SK-N-MC (cell line): ENCODE data around the gene CD2BP2.

Source experiments
- EZH2 ChIP-seq: fragments of 200-600 bp; sonication (generic); IDR thresholded peaks from one replicate; pipeline ENCODE4 v1.6.1; 2017; ENCODE audit warnings: antibody characterized with exemption
- FOXP2 ChIP-seq: optimal IDR thresholded peaks from 2 replicates; pipeline ENCODE3; 2011; ENCODE audit warnings: mild to moderate bottlenecking, moderate library complexity; ENCODE audit not compliant: insufficient read depth; ENCODE audit errors: extremely low read length, control extremely low read depth
- POLR2AphosphoS5 ChIP-seq: IDR thresholded peaks from 2 replicates; pipeline ENCODE4 v1.6.1; 2012; ENCODE audit warnings: mild to moderate bottlenecking, low read depth, low read length, borderline replicate concordance

- TF ChIP-seq EZH2 (no peak), POLR2AphosphoS5 (no peak), FOXP2 (no peak)
These were observed 525 bp downstream of the CD2BP2 start for GRCh38 chr16:30354423-30355143.
